ENCODE results near the gene FHL2. TPM values are rescaled to one million over a fixed set of nuclear protein-coding genes. Genes with fewer than 3 reads are reported as not detected.

The FHL2 gene
- total and polyA plus RNA-seq, 9 of the 15 experiments (the other 6 are each of a cell fraction or from before 2014, with no cell fraction given), result 7.5 to 33.1 (median 23.9) TPM

DNA sequence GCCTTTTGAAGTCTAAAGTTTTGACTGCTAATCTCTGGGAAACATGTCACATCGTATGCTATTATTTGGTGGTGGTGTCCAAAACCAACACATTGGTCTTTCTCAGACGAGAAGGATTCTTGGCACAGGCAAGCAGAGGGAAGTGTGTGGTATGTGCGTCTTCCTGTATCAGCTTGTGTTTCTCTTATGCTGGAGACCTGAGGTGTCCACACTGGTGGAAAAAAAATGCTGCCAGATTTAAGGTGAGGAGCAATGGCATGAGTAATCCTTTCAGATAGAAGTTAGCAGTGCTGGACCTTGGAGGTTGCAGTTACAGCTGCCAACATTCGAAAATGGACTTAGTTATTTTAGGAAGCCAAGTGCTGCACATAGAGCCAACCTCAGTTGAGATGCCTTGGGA is 11.7 kb upstream of the FHL2 start:
- Histone ChIP-seq H3K4me3 (no peak overlapping the region), H3K79me2 (ENCODE audit: control insufficient read depth, insufficient read depth, low read length) (no peaks in the 10 kb centered on the region), H3K4me1 (replicated peaks in 1 of 2; ENCODE audit: control insufficient read depth in 2 of 2, insufficient read depth in 2 of 2, low read length in 2 of 2) (peaks cover 3% of the 10 kb centered on the region in 2 experiments; a peak in 3 of 5 replicates), H4K20me1 (replicated peaks; ENCODE audit: control insufficient read depth, insufficient read depth, low read length) (no peaks in the 10 kb centered on the region), H3K9me1 (ENCODE audit: control insufficient read depth, insufficient read depth, low read length) (no peaks in the 10 kb centered on the region), H2AFZ (ENCODE audit: low read depth, low read length) (0 out of 2 replicates have a peak overlapping the region, but pooled peaks have one; percentile 16), H3K36me3 (ENCODE audit: control insufficient read depth, insufficient read depth, low read length) (no peaks in the 10 kb centered on the region), H3K27ac (ENCODE audit: extremely low read depth, low read depth, low read length) (no peak overlapping the region), H3K9ac (ENCODE audit: insufficient read depth in 1 of 2, low read depth in 2 of 2, low read length in 2 of 2) (no peak overlapping the region), H3K27me3 (ENCODE audit: control insufficient read depth in 2 of 2, insufficient read depth in 2 of 2, low read length in 2 of 2) (peaks cover 0 to 5% of the 10 kb centered on the region in 2 experiments; a peak in 1 of 5 replicates), H3K4me2 (ENCODE audit: insufficient read depth, low read length) (no peak overlapping the region), H3K9me3 (replicated peaks; ENCODE audit: control insufficient read depth, insufficient read depth, low read depth, low read length) (no peaks in the 10 kb centered on the region)
- ATAC-seq (no peak), DNase-seq (ENCODE audit: extremely low read depth in 1 of 4, low spot score in 3 of 4) (no peak), FAIRE-seq (no peak)
- BruUV-seq (replicated peaks), result no TSS peak
- 21% methylated on average over 4 of the region's 4 CpGs for WGBS (ENCODE audit: insufficient coverage, low coverage, missing lambda C conversion rate)
- CTCF ChIA-PET (ENCODE audit: low intra/inter-chr PET ratio), result no interaction called here
- intact Hi-C loops (cut with micrococcal nuclease), result no loop called here
- POLR2A ChIA-PET, result interaction anchor here (1.2 to 1.3 kb wide), 2 partner anchors 12 to 13 kb away, joined by 3 read pairs; partner anchors contain the start of gene FHL2
- in situ Hi-C loops (cut with MboI), result no loop called here
- TF ChIP-seq ZC3H8 (IDR thresholded peaks at IDR 0.05), result no peak
- no peak for TF ChIP-seq CBX8 (IDR thresholded peaks at IDR 0.05; ENCODE audit: borderline replicate concordance, extremely low read depth, low read depth, low read length, poor library complexity, severe bottlenecking)
- TF ChIP-seq ZC3H4 (CRISPR knock-in tag; IDR thresholded peaks at IDR 0.05; ENCODE audit: borderline replicate concordance), result no peak
- no peak for TF ChIP-seq TAF7 (tag; IDR thresholded peaks at IDR 0.05)
- no peak for TF ChIP-seq LARP7 (IDR thresholded peaks at IDR 0.05)
- no peak for TF ChIP-seq EZH2 (IDR thresholded peaks at IDR 0.05; ENCODE audit: borderline replicate concordance, low read depth, low read length)
- TF ChIP-seq, protein P1, sequence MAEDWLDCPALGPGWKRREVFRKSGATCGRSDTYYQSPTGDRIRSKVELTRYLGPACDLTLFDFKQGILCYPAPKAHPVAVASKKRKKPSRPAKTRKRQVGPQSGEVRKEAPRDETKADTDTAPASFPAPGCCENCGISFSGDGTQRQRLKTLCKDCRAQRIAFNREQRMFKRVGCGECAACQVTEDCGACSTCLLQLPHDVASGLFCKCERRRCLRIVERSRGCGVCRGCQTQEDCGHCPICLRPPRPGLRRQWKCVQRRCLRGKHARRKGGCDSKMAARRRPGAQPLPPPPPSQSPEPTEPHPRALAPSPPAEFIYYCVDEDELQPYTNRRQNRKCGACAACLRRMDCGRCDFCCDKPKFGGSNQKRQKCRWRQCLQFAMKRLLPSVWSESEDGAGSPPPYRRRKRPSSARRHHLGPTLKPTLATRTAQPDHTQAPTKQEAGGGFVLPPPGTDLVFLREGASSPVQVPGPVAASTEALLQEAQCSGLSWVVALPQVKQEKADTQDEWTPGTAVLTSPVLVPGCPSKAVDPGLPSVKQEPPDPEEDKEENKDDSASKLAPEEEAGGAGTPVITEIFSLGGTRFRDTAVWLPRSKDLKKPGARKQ (CRISPR knock-in tag; IDR thresholded peaks at IDR 0.05), result no peak
- no peak for TF ChIP-seq SETDB1 (IDR thresholded peaks at IDR 0.05; ENCODE audit: low read length)
- no peak for TF ChIP-seq ELF1 (tag; IDR thresholded peaks at IDR 0.05)
- no peak for TF ChIP-seq EWSR1 (IDR thresholded peaks at IDR 0.05; ENCODE audit: borderline replicate concordance, low read depth, partially characterized antibody)
- no peak for TF ChIP-seq HDAC6 (IDR thresholded peaks at IDR 0.05; ENCODE audit: low read depth, low read length)
- no peak for TF ChIP-seq MITF (IDR thresholded peaks at IDR 0.05)
- TF ChIP-seq, protein P2, sequence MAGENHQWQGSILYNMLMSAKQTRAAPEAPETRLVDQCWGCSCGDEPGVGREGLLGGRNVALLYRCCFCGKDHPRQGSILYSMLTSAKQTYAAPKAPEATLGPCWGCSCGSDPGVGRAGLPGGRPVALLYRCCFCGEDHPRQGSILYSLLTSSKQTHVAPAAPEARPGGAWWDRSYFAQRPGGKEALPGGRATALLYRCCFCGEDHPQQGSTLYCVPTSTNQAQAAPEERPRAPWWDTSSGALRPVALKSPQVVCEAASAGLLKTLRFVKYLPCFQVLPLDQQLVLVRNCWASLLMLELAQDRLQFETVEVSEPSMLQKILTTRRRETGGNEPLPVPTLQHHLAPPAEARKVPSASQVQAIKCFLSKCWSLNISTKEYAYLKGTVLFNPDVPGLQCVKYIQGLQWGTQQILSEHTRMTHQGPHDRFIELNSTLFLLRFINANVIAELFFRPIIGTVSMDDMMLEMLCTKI (IDR thresholded peaks at IDR 0.05; ENCODE audit: partially characterized antibody), result no peak
